ENCODE measurements around the gene PROKR1.

The PROKR1 gene

DNA sequence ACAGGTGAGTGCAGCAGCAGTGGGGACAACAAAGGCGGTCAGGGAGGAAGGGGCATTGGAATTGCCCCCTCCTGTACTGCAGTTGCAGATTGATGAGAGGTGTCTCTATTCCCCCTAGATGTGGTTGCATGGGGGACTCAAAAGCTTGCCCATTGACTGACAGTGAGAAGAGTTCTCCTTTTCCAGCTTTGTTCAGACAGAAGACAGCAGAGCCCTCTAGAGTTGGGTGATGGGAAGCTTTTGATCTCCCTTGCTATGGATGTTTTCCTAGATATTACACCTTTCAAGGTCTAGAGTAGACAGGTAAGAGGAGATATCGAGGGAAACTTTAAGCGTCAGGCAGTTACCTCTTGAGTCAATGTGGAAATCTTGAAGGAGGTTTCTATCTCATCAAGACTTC is 2.9 kb downstream of the PROKR1 start:
- Histone ChIP-seq H3K36me3 (ENCODE audit: insufficient read depth) (no peaks in the 10 kb centered on the region), H3K4me2 (no peak overlapping the region), H3K9ac (no peak overlapping the region), H3K4me1 (ENCODE audit: low read depth, poor library complexity, severe bottlenecking) (no peaks in the 10 kb centered on the region), H3K27me3 (ENCODE audit: insufficient read depth, low read depth) (no peaks in the 10 kb centered on the region), H3K27ac (no peak overlapping the region), H4K20me1 (ENCODE audit: insufficient read depth) (no peaks in the 10 kb centered on the region), H3K79me2 (ENCODE audit: insufficient read depth, low read depth) (no peaks in the 10 kb centered on the region), H3K4me3 (IDR thresholded peaks at IDR 0.05; ENCODE audit: insufficient read depth, low read depth, low read length) (no peak overlapping the region), H2AFZ (ENCODE audit: low read depth) (no peak overlapping the region)
- no peak for TF ChIP-seq CTCF (conservative IDR thresholded peaks at IDR 0.05; ENCODE audit: low read depth, low read length)

GRCh38 chr2:68650645-68651044 is 7.3 kb downstream of the PROKR1 start:
- Histone ChIP-seq H3K4me3 (IDR thresholded peaks at IDR 0.05; ENCODE audit: insufficient read depth, low read depth, low read length) (no peak overlapping the region), H3K27ac (no peak overlapping the region), H3K9ac (no peak overlapping the region), H3K79me2 (ENCODE audit: insufficient read depth, low read depth) (no peaks in the 10 kb centered on the region), H3K36me3 (ENCODE audit: insufficient read depth) (no peaks in the 10 kb centered on the region), H3K27me3 (ENCODE audit: insufficient read depth, low read depth) (no peaks in the 10 kb centered on the region), H3K4me2 (no peak overlapping the region), H4K20me1 (ENCODE audit: insufficient read depth) (no peaks in the 10 kb centered on the region), H3K4me1 (ENCODE audit: low read depth, poor library complexity, severe bottlenecking) (no peaks in the 10 kb centered on the region), H2AFZ (ENCODE audit: low read depth) (no peak overlapping the region)
- no peak for TF ChIP-seq CTCF (conservative IDR thresholded peaks at IDR 0.05; ENCODE audit: low read depth, low read length)

DNA sequence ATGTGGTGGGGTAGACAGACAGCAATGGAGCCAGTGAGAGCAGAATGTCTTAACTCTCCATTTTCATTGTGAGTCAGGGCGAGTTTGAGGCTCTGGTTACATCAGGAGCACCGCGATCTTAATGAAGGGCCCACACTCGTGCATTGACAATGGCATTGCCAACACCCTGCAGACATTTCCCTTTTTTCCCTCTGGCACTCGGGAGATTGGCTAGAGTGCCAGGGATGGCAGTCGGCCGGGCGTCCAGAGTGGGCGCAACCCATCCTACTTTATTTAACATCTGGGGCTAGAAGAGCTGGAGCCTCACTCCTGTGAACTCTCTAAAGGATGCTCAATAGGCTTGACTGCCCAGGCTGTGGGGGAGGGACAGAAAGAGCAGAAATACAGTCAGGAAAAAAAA is 9.7 kb downstream of the PROKR1 start:
- Histone ChIP-seq H3K4me2 (no peak overlapping the region), H3K9ac (no peak overlapping the region), H3K27ac (no peak overlapping the region), H3K4me1 (ENCODE audit: low read depth, poor library complexity, severe bottlenecking) (no peaks in the 10 kb centered on the region), H2AFZ (ENCODE audit: low read depth) (no peak overlapping the region), H3K4me3 (IDR thresholded peaks at IDR 0.05; ENCODE audit: insufficient read depth, low read depth, low read length) (no peak overlapping the region), H3K27me3 (ENCODE audit: insufficient read depth, low read depth) (no peaks in the 10 kb centered on the region), H3K36me3 (ENCODE audit: insufficient read depth) (no peaks in the 10 kb centered on the region), H4K20me1 (ENCODE audit: insufficient read depth) (no peaks in the 10 kb centered on the region), H3K79me2 (ENCODE audit: insufficient read depth, low read depth) (no peaks in the 10 kb centered on the region)
- TF ChIP-seq CTCF (conservative IDR thresholded peaks at IDR 0.05; ENCODE audit: low read depth, low read length) = no peak

DNA sequence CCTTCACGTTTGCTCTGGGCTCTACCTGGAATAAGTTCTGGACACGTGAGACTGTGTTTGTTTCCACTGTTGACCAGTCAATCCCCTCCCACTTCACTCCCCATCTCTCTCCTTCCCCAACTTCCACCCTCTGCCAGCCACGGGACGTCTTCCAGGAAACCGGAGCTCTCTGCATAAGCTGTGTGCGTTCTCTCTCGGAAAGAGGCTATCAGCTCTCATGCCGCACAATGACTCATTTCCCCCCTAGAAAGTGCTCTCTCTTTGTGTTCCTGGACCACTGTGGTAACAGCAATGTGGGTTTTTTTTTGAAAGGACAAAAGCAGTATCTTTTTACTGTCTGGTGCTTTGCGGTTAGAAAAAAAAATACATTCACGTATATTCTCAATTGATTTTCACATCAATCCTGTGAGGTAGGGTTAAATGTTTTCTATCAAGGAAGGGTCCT is 10.2 kb downstream of the PROKR1 start:
- Histone ChIP-seq H3K4me3 (IDR thresholded peaks at IDR 0.05; ENCODE audit: insufficient read depth, low read depth, low read length) (no peak overlapping the region), H3K9ac (no peak overlapping the region), H3K4me1 (ENCODE audit: low read depth, poor library complexity, severe bottlenecking) (no peaks in the 10 kb centered on the region), H3K27ac (no peak overlapping the region), H3K79me2 (ENCODE audit: insufficient read depth, low read depth) (no peaks in the 10 kb centered on the region), H3K36me3 (ENCODE audit: insufficient read depth) (no peaks in the 10 kb centered on the region), H2AFZ (ENCODE audit: low read depth) (no peak overlapping the region), H4K20me1 (ENCODE audit: insufficient read depth) (no peaks in the 10 kb centered on the region), H3K27me3 (ENCODE audit: insufficient read depth, low read depth) (no peaks in the 10 kb centered on the region), H3K4me2 (no peak overlapping the region)
- no peak for TF ChIP-seq CTCF (conservative IDR thresholded peaks at IDR 0.05; ENCODE audit: low read depth, low read length)

Data from KMS-11 (cell line).